ENCODE data around the gene SLC35F1.

The SLC35F1 gene

DNA sequence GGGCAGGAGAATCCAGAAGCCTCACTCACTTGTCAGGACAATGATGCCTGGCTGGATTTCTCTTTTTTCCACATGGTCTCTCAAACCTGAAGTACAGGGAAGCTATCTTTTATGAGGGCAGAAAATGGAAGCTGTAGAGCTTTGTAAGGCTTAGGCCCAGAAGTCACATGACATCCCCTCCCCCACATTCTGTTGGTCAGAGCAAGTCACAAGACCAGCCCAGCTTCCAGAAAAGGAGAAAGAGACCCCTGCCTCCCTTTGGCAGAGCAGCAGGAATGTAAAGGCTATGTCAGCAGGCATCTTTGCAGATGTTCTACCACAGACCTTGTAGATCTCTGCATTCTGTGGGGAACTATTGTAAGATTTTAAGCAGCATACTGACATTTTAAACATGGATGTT lies 245.5 kb downstream of the SLC35F1 start:
- TF ChIP-seq, protein P1, sequence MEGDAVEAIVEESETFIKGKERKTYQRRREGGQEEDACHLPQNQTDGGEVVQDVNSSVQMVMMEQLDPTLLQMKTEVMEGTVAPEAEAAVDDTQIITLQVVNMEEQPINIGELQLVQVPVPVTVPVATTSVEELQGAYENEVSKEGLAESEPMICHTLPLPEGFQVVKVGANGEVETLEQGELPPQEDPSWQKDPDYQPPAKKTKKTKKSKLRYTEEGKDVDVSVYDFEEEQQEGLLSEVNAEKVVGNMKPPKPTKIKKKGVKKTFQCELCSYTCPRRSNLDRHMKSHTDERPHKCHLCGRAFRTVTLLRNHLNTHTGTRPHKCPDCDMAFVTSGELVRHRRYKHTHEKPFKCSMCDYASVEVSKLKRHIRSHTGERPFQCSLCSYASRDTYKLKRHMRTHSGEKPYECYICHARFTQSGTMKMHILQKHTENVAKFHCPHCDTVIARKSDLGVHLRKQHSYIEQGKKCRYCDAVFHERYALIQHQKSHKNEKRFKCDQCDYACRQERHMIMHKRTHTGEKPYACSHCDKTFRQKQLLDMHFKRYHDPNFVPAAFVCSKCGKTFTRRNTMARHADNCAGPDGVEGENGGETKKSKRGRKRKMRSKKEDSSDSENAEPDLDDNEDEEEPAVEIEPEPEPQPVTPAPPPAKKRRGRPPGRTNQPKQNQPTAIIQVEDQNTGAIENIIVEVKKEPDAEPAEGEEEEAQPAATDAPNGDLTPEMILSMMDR (IDR thresholded peaks at IDR 0.05; ENCODE audit: borderline replicate concordance, insufficient read depth, low read depth, low read length): no peak
- H3K4me3 ChIP-seq (ENCODE audit: low read depth, low read length): no peak overlapping the region

DNA sequence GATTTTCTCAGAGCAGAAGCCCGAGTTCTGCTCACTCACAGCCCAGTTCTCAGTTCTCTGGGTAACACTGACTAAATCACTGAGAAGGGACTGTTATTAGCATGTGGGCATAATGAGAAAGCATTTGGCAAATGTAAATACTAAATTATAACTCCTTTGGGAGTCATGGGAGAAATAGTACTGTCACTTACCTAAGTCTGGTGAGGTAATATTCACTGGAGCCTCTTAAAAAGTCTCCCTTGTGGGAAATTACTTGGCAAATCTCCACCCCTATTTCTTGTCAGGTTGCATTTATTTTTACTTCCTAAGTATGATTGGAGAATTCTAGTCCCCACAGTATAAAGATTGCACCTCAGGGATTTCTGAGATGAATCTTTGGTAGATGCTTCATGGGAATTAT lies 254.3 kb downstream of the SLC35F1 start:
- TF ChIP-seq, protein P1 (IDR thresholded peaks at IDR 0.05; ENCODE audit: borderline replicate concordance, insufficient read depth, low read depth, low read length): no peak

DNA sequence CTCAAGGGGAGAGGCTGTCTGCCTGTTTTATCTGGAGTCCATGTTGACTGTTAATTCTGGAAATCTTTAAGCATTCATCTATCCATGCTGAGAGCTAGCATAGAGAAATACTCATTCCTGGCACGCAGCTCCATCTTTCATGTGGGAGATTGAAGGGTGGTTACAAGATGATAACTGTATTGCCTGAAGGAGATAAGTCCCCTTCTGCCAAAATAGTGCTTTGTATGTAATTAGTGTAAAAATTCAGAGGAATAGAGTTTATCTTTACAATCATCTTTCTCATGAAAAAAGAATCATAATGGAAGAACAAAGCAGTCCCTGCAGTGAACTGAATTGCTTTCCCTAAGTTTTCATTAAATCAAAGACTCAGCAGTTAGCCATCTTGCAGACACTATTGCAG lies 256.5 kb downstream of the SLC35F1 start:
- no peak overlapping the region for H3K4me3 ChIP-seq (ENCODE audit: low read depth, low read length)
- TF ChIP-seq, protein P1 (IDR thresholded peaks at IDR 0.05; ENCODE audit: borderline replicate concordance, insufficient read depth, low read depth, low read length): no peak

More for the DNA sequence above, 254.3 kb downstream of the SLC35F1 start:
- H3K4me3 ChIP-seq (ENCODE audit: low read depth, low read length): no peak overlapping the region

DNA sequence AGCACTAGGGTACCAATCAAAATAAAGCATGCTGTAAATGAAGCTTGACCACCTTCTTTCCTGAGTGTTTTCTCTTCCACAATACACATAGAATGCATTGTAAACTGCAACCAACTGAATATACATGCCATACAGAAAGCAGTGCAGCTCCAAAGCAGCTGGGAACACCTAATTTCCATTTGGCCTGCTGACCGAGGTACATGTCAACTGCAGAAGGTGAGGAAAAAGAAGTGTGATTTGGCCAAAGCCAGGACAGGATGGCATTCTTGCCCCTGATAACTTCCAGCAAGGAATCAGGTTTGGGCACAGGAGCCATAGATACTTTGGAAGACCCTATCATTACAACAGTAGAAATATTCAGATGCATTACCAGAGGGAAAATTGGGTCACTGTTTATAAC lies 258.4 kb downstream of the SLC35F1 start:
- TF ChIP-seq, protein P1 (IDR thresholded peaks at IDR 0.05; ENCODE audit: borderline replicate concordance, insufficient read depth, low read depth, low read length): no peak

DNA sequence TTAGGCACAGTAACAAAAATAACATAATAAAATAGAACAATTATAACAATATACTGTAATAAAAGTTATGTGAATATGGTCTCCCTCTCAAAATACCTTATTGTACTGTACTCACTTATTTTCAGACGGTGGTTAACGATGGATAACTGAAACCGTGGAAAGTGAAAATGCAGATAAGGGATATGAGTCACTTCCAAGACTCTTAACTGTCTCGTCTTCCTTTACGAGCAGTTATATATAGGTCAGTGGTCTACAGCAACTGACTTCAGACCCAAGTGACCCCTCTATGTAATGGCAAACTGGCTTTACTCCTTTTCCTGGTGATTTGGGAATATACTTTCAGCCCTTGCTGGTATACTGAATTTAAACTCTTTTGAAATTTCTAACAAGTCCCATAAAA lies 261.4 kb downstream of the SLC35F1 start:
- TF ChIP-seq, protein P1 (IDR thresholded peaks at IDR 0.05; ENCODE audit: borderline replicate concordance, insufficient read depth, low read depth, low read length): no peak
- no peak overlapping the region for H3K4me3 ChIP-seq (ENCODE audit: low read depth, low read length)

More for the DNA sequence above, 258.4 kb downstream of the SLC35F1 start:
- H3K4me3 ChIP-seq (ENCODE audit: low read depth, low read length): no peak overlapping the region

DNA sequence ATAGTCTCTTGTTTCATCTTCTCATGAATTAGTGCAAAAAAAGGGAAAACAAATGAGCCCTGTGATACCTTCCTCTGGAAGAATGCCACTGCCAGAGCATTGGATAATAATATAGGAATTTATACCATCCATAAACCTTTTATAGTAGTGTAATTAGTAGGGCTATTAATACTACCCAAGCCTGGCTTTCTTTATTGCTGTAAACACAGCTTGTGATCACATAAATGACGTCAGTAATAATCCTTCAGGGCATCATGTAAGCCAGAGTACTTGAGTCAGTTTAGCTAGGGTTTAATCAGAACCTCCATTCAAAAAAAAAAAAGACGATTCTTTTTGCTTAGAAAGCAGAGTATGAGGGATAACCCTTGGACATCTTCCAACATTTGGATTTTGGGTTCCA lies 264.8 kb downstream of the SLC35F1 start:
- TF ChIP-seq, protein P1 (IDR thresholded peaks at IDR 0.05; ENCODE audit: borderline replicate concordance, insufficient read depth, low read depth, low read length): no peak
- H3K4me3 ChIP-seq (ENCODE audit: low read depth, low read length): no peak overlapping the region

DNA sequence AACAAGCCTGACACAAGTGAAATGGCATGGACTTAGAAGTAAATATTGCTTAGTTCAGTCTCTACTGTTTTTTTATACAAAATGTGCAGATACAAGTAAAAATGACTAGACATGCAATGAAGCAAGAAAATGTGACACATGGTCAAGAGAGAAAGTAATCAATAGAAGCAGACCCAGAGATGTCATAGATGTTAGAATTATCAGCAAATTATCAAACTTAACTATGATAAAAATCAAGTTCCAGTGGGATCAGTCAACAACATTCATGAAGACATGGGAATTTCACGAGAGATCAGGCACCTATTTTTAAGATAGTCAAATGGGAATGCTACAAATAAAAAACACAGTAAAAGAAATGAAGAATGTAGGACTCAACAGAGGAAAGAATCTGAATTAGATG lies 267.0 kb downstream of the SLC35F1 start:
- TF ChIP-seq, protein P1 (IDR thresholded peaks at IDR 0.05; ENCODE audit: borderline replicate concordance, insufficient read depth, low read depth, low read length): no peak
- no peak overlapping the region for H3K4me3 ChIP-seq (ENCODE audit: low read depth, low read length)

Measured in GM12875 (cell line).